Measurements from ENCODE around the gene SH3PXD2B.
"Not testable (repeated sequence)": the region's sequence is repeated elsewhere in the genome, so short reads cannot be mapped to it uniquely, and the experiment has no call there.

Gene SH3PXD2B

GRCh38 chr5:172350212-172351181, 103.8 kb downstream of the SH3PXD2B start:
- H3K36me3 Mint-ChIP-seq, result no peaks in the 10 kb centered on the region
- no peak overlapping the region for H3K4me3 Mint-ChIP-seq
- ATAC-seq (no peak), DNase-seq (ENCODE audit: low spot score in 2 of 2) (no peak)
- H3K4me1 Mint-ChIP-seq, result no peaks in the 10 kb centered on the region
- H3K27ac Mint-ChIP-seq, result no peak overlapping the region
- no peaks in the 10 kb centered on the region for H3K9me3 Mint-ChIP-seq

GRCh38 chr5:172348733-172349132, 105.6 kb downstream of the SH3PXD2B start:
- not testable (repeated sequence) for H3K4me3 Mint-ChIP-seq; H3K36me3 Mint-ChIP-seq; H3K4me1 Mint-ChIP-seq; ATAC-seq; DNase-seq (ENCODE audit: low spot score in 2 of 2); H3K9me3 Mint-ChIP-seq; H3K27ac Mint-ChIP-seq

- H3K27ac Mint-ChIP-seq, result no peak overlapping the region
- H3K9me3 Mint-ChIP-seq, result no peaks in the 10 kb centered on the region
- no peak for ATAC-seq
- DNase-seq (ENCODE audit: low spot score in 2 of 2), result no peak
- no peaks in the 10 kb centered on the region for H3K4me1 Mint-ChIP-seq
- no peaks in the 10 kb centered on the region for H3K36me3 Mint-ChIP-seq
- H3K4me3 Mint-ChIP-seq, result no peak overlapping the region
Measured at GRCh38 chr5:172348084-172348483, 106.2 kb downstream of the SH3PXD2B start.

GRCh38 chr5:172347496-172348052, 106.8 kb downstream of the SH3PXD2B start:
- Mint-ChIP-seq H3K4me3 (no peak overlapping the region), H3K27ac (no peak overlapping the region), H3K36me3 (no peaks in the 10 kb centered on the region), H3K4me1 (no peaks in the 10 kb centered on the region), H3K9me3 (no peaks in the 10 kb centered on the region)
- DNase-seq (ENCODE audit: low spot score in 2 of 2), result no peak
- no peak for ATAC-seq

GRCh38 chr5:172345881-172346280, 108.4 kb downstream of the SH3PXD2B start:
- DNase-seq (ENCODE audit: low spot score in 2 of 2) (no peak), ATAC-seq (no peak)
- H3K36me3 Mint-ChIP-seq, result no peaks in the 10 kb centered on the region
- H3K4me3 Mint-ChIP-seq, result no peak overlapping the region
- H3K4me1 Mint-ChIP-seq, result no peaks in the 10 kb centered on the region
- H3K27ac Mint-ChIP-seq, result no peak overlapping the region
- no peaks in the 10 kb centered on the region for H3K9me3 Mint-ChIP-seq

GRCh38 chr5:172344855-172345409, 109.4 kb downstream of the SH3PXD2B start:
- H3K9me3 Mint-ChIP-seq, result no peaks in the 10 kb centered on the region
- H3K4me1 Mint-ChIP-seq, result no peaks in the 10 kb centered on the region
- ATAC-seq (no peak), DNase-seq (ENCODE audit: low spot score in 2 of 2) (no peak)
- H3K4me3 Mint-ChIP-seq, result no peak overlapping the region
- H3K36me3 Mint-ChIP-seq, result no peaks in the 10 kb centered on the region
- no peak overlapping the region for H3K27ac Mint-ChIP-seq

DNA sequence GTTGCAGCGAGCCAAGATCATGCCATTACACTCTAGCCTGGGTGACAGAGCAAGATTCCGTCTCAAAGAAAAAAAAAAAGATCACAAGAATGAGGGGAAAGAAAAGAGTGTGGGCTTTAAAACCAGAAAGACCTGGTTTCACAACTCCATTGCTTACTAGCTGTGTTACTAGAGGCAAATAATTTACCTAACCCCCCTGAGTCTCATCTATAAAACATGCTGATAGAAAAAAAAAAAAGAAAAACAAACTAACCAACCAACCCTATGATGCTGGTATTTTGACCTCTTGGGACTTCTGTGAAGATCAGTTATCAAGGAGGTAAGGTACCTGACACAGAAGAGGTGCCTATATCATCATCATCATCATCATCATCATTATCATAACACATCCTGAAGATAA, 110.6 kb downstream of the SH3PXD2B start:
- no peak for ATAC-seq
- no peaks in the 10 kb centered on the region for H3K36me3 Mint-ChIP-seq
- H3K27ac Mint-ChIP-seq, result no peak overlapping the region
- H3K4me3 Mint-ChIP-seq, result no peak overlapping the region
- H3K9me3 Mint-ChIP-seq, result no peaks in the 10 kb centered on the region
- no peak for DNase-seq (ENCODE audit: low spot score in 2 of 2)
- no peaks in the 10 kb centered on the region for H3K4me1 Mint-ChIP-seq

DNA sequence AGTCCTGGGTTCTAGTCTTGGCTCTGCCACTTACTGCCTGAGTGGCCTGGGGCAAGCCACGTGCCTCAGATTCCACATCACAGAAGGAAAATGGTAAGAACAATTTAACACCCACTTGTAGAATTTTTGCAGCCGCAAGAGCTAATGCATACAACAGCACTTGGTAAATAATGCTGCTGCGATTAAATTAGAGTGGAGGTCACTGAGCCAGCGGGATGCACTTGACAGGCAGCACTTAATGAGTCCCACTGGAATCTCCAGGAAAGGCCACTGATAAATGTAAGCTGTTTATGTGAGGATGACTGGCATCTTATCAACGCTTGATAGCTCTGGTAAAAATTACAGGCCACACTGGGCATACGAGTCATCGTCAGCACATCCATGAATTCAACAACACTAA, 111.4 kb downstream of the SH3PXD2B start:
- Mint-ChIP-seq H3K4me1 (no peaks in the 10 kb centered on the region), H3K27ac (no peak overlapping the region)

GRCh38 chr5:172339264-172340180, 114.8 kb downstream of the SH3PXD2B start:
- Mint-ChIP-seq H3K36me3 (no peaks in the 10 kb centered on the region), H3K4me3 (no peak overlapping the region), H3K9me3 (no peaks in the 10 kb centered on the region), H3K4me1 (no peaks in the 10 kb centered on the region), H3K27ac (no peak overlapping the region)
- ATAC-seq, result no peak
- no peak for DNase-seq (ENCODE audit: low spot score in 2 of 2)

More for the DNA sequence above, 111.4 kb downstream of the SH3PXD2B start:
- no peaks in the 10 kb centered on the region for H3K9me3 Mint-ChIP-seq
- H3K4me3 Mint-ChIP-seq, result no peak overlapping the region
- no peak for DNase-seq (ENCODE audit: low spot score in 2 of 2)
- ATAC-seq, result no peak
- no peaks in the 10 kb centered on the region for H3K36me3 Mint-ChIP-seq

DNA sequence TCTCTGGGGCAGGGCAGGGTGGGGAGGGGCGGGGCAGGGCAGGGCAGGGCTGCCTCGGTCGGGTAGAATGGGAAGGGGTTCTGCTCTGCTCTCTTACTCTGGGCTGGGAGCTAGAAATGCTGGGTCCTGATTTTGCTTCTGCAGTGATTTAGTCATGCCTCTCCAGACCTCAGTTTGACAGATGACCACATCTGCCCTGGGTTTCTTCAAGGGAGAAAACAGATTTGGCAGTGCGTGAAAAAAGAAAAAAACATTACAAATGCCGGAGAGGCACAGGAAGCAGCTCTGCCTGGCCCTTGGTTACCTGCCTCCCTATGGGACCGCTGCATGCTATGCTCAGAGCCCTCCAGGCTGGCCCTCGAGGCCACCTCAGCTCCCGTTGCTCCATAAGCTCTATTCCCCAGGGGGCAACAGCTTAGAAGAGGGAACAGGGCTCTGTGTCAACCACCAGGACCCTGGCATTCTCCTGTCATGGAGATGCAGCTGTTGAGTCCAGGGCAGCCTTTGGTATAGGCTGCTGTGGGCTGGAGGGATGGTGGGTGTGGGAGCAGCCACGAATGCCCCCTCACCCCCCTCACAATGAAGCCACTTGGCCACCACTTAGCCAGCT, 117.5 kb downstream of the SH3PXD2B start:
- Mint-ChIP-seq H3K4me3 (no peak overlapping the region), H3K36me3 (no peaks in the 10 kb centered on the region), H3K27ac (no peak overlapping the region), H3K4me1 (no peaks in the 10 kb centered on the region), H3K9me3 (no peaks in the 10 kb centered on the region)
- DNase-seq (ENCODE audit: low spot score in 2 of 2), result no peak
- ATAC-seq, result no peak

DNA sequence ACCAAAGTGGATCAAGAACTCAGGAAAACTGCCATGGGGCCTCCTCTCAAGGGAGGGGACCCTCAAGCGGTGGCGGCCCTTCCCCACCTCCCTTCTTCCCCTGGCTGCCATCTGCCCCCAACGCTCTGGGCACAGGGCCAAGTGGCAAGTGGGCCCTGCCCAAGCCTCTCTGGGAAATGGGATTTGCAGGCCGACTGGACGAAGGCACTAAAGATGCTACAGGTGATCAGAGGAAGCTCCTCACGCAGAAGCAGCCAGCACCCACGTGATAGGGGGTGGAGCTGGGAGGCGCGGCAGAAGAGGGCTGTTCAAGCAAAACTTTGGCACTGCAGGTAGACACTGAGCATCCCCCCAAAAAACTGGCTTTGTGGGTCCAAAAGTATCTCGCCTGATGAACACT, 118.1 kb downstream of the SH3PXD2B start:
- DNase-seq (ENCODE audit: low spot score in 2 of 2), result no peak
- ATAC-seq, result no peak
- H3K36me3 Mint-ChIP-seq, result no peaks in the 10 kb centered on the region
- H3K9me3 Mint-ChIP-seq, result no peaks in the 10 kb centered on the region
- H3K4me1 Mint-ChIP-seq, result no peaks in the 10 kb centered on the region
- H3K4me3 Mint-ChIP-seq, result no peak overlapping the region
- no peak overlapping the region for H3K27ac Mint-ChIP-seq

- no peak for ATAC-seq
- Mint-ChIP-seq H3K36me3 (no peaks in the 10 kb centered on the region), H3K4me3 (no peak overlapping the region), H3K27ac (no peak overlapping the region), H3K9me3 (no peaks in the 10 kb centered on the region), H3K4me1 (no peaks in the 10 kb centered on the region)
- DNase-seq (ENCODE audit: low spot score in 2 of 2), result no peak
Measured at GRCh38 chr5:172335721-172336120, 118.6 kb downstream of the SH3PXD2B start.

DNA sequence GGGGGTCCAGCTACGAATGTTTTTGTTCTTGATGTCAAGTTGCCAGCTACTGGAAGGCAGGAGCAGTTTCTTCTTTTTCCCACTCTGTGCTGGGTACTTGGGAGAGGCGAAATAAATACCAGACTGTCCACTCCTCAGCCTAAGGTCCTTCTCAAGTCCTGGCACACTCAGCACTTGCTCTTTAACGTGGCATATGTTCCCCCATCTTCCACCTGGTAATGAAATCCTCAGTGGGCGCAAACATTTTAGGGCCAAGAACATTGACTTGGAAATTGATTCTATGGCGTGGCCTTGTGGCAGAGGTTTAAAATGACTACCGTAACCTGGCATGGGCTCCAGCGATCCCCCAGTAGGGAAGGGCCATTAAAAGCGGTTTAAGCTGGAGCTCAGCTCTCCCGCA, 119.7 kb downstream of the SH3PXD2B start:
- ATAC-seq, result no peak
- no peaks in the 10 kb centered on the region for H3K9me3 Mint-ChIP-seq

DNA sequence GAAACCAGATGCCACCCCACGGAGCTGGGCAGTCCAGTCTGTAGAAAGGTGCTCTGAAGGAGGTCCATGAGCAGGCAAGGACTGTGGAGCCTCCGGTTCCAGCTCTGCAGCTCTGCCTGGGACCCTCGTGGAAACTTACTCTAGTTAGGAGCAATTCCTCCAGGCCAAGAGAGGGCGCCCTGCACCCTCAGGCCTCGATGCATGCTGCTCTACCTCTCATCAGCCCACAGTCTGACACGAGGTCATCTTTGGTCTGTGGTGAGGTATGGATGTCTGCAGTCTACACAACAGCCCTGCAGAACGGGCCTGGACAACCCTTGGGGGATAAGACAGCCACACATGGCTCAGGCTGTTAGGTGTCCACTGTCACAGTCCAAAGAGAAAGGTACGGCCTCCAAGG, 120.1 kb downstream of the SH3PXD2B start:
- H3K4me3 Mint-ChIP-seq, result no peak overlapping the region
- no peaks in the 10 kb centered on the region for H3K4me1 Mint-ChIP-seq
- ATAC-seq (peak; percentile 64), DNase-seq (ENCODE audit: low spot score in 2 of 2) (no peak)
- H3K36me3 Mint-ChIP-seq, result no peaks in the 10 kb centered on the region
- no peak overlapping the region for H3K27ac Mint-ChIP-seq
- H3K9me3 Mint-ChIP-seq, result no peaks in the 10 kb centered on the region

More for the DNA sequence above, 119.7 kb downstream of the SH3PXD2B start:
- H3K27ac Mint-ChIP-seq, result no peak overlapping the region
- no peak overlapping the region for H3K4me3 Mint-ChIP-seq
- H3K36me3 Mint-ChIP-seq, result no peaks in the 10 kb centered on the region
- no peaks in the 10 kb centered on the region for H3K4me1 Mint-ChIP-seq
- no peak for DNase-seq (ENCODE audit: low spot score in 2 of 2)

DNA sequence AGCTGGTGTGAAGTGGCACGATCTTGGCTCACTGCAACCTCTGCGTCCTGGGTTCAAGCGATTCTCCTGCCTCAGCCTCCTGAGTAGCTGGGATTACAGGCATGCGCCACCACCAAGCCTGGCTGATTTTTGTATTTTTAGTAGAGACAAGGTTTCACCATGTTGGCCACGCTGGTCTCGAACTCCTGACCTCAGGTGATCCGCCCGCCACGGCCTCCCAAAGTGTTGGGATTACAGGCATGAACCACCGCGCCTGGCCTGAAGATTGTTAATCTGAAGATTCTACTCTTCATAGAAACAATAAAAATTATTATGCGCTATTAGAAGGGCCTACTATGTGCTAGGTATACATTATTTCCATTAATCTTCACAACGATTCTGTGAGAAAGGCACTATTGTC, 127.4 kb downstream of the SH3PXD2B start:
- not testable (repeated sequence) for H3K4me3 Mint-ChIP-seq; H3K9me3 Mint-ChIP-seq; ATAC-seq; H3K36me3 Mint-ChIP-seq; H3K4me1 Mint-ChIP-seq; DNase-seq (ENCODE audit: low spot score in 2 of 2); H3K27ac Mint-ChIP-seq
